Neural crest cell (in vitro differentiated cells): ENCODE measurements around the gene INTS6. TPM values are rescaled to one million over a fixed set of nuclear protein-coding genes. Genes with fewer than 3 reads are reported as not detected.

Experiments used
- DNase-seq: peaks from one replicate; pipeline ENCODE4 v3.0.0; 2021; ENCODE audit warnings: low read depth, mixed read lengths, low spot score
- H3K27ac Mint-ChIP-seq: one replicate; pipeline ENCODE4 v1.8.0; 2021; ENCODE audit warnings: mild to moderate bottlenecking, mixed read lengths; ENCODE audit not compliant: unreplicated experiment
- H3K27me3 Mint-ChIP-seq: 2 replicates; pipeline ENCODE4 v1.8.0; 2021; ENCODE audit warnings: low read depth, mild to moderate bottlenecking, mixed read lengths
- H3K36me3 Mint-ChIP-seq: 2 replicates; pipeline ENCODE4 v1.8.0; 2021; ENCODE audit warnings: low read depth, mild to moderate bottlenecking, mixed read lengths
- H3K4me1 Mint-ChIP-seq: 2 replicates; pipeline ENCODE4 v1.8.0; 2021; ENCODE audit warnings: mixed read lengths
- H3K4me3 Mint-ChIP-seq: one replicate; pipeline ENCODE4 v1.8.0; 2021; ENCODE audit warnings: mild to moderate bottlenecking, mixed read lengths
- H3K9me3 Mint-ChIP-seq: 2 replicates; pipeline ENCODE4 v1.8.0; 2021; ENCODE audit warnings: mixed read lengths
- total RNA-seq: library from RNA; stranded (reverse); gene quantifications from 2 replicates; pipeline ENCODE4 v1.2.1, GENCODE V29; 2021
- TF ChIP-seq, protein P1 (sequence below): fragments of 200-600 bp; sonication (generic); conservative IDR thresholded peaks from 2 replicates; pipeline ENCODE4 v1.5.0; 2021; ENCODE audit warnings: antibody characterized with exemption, mild to moderate bottlenecking

INTS6 gene
- total RNA-seq, 1 donor from 2014 or later = 38.1 TPM

DNA sequence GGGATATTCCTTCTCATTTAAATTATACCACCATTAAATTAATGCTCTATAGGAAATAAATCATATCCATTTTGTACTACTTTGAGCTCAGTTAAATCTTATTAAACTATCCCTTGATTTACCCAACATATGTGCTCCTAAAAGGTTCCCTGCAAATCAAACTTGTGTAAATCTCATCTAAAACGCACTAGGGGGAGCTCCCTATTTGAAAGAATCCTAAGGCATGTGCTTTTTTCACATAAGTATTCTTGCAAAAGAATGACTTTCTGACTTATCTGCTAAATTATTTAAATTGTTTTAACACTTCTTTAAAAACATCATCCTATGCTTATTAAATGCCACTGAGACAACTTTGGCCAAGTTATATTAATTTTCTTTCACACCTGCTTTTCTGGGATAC is 7.9 kb downstream of the INTS6 start:
- Mint-ChIP-seq H3K27me3 (no peaks in the 10 kb centered on the region), H3K36me3 (peaks cover 5% of the 10 kb centered on the region), H3K4me1 (peaks cover 16% of the 10 kb centered on the region), H3K4me3 (no peak overlapping the region), H3K27ac (no peak overlapping the region), H3K9me3 (no peaks in the 10 kb centered on the region)
- no peak for DNase-seq
- TF ChIP-seq, protein P1, sequence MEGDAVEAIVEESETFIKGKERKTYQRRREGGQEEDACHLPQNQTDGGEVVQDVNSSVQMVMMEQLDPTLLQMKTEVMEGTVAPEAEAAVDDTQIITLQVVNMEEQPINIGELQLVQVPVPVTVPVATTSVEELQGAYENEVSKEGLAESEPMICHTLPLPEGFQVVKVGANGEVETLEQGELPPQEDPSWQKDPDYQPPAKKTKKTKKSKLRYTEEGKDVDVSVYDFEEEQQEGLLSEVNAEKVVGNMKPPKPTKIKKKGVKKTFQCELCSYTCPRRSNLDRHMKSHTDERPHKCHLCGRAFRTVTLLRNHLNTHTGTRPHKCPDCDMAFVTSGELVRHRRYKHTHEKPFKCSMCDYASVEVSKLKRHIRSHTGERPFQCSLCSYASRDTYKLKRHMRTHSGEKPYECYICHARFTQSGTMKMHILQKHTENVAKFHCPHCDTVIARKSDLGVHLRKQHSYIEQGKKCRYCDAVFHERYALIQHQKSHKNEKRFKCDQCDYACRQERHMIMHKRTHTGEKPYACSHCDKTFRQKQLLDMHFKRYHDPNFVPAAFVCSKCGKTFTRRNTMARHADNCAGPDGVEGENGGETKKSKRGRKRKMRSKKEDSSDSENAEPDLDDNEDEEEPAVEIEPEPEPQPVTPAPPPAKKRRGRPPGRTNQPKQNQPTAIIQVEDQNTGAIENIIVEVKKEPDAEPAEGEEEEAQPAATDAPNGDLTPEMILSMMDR = no peak

DNA sequence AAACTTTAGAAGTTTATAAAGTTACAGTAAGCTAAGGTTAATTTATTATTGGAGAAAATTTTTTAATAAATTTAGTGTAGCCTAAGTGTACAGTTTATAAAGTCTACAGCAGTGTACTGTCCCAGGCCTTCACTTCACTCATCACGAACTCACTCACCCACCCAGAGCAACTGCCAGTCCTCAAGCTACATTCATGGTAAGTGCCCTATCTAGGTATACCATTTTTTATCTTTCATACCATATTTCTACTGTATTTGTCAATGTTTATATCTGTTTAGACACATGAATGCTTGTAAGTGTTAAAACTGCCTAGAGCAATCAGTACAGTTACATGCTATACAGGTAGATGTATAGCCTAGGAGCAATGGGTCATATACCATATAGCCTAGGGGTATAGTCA is 12.5 kb downstream of the INTS6 start:
- Mint-ChIP-seq H3K36me3 (no peaks in the 10 kb centered on the region), H3K27me3 (no peaks in the 10 kb centered on the region), H3K4me3 (no peak overlapping the region), H3K4me1 (peaks cover 12% of the 10 kb centered on the region), H3K9me3 (no peaks in the 10 kb centered on the region), H3K27ac (no peak overlapping the region)
- TF ChIP-seq, protein P1 = no peak
- no peak for DNase-seq

DNA sequence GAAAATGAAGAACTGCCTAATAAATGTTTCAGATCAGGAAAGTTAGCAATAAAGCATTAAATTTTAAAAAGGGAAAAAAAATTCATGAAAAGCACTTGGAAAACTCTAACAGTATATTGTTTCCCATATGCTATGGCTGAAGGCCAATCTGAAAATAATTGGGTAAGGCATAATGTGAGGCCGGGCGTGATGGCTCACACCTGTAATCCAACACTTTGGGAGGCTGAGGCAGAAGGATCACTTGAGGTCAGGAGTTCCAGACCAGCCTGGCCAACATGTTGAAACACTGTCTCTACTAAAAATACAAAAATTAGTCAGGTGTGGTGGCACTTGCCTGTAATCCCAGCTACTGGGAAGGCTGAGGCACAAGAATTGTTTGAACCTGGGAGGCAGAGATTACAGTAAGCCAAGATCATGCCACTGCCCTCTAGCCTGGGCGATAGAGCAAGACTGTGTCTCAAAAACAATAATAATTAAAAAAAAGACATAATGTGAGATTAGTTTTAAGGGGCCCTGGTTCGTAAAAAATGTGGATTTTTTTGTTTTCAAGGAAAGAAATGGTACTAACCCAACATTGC is 15.2 kb downstream of the INTS6 start:
- DNase-seq = no peak
- H3K9me3 Mint-ChIP-seq = no peaks in the 10 kb centered on the region
- H3K4me3 Mint-ChIP-seq = no peak overlapping the region
- H3K27ac Mint-ChIP-seq = peak overlapping the region; percentile 75
- no peaks in the 10 kb centered on the region for H3K27me3 Mint-ChIP-seq
- TF ChIP-seq, protein P1 = no peak
- no peaks in the 10 kb centered on the region for H3K36me3 Mint-ChIP-seq
- H3K4me1 Mint-ChIP-seq = peaks cover 8% of the 10 kb centered on the region

DNA sequence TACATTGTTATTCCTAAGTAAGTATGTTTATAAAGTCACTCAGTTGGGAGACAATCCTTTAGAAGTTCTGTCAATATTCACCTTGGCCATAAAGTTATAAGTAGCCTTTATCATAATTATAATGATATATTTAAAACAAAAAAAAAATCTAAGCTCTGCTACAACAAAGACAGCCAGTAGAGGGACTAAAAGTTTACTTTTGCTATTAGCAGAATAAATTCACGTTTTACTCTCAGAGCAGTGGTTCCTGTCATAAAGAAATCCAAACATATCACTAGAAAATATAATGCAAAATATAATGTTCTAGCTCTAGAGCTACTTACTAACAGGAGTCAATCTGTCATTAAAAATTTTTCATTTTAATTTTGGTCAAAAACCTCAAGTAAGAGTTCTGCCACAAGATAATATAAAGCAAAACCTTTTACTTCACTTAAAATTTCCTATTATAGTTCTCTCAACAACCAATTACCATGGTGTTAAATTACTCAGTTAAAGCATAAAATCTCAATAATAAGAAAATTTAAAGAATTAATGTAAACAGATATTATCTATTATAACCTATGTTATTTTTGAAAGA is 17.7 kb downstream of the INTS6 start:
- Mint-ChIP-seq H3K27me3 (no peaks in the 10 kb centered on the region), H3K36me3 (peaks cover 4% of the 10 kb centered on the region), H3K9me3 (no peaks in the 10 kb centered on the region), H3K4me1 (peaks cover 5% of the 10 kb centered on the region), H3K4me3 (no peak overlapping the region), H3K27ac (no peak overlapping the region)
- no peak for DNase-seq
- TF ChIP-seq, protein P1 = peak; percentile 78

DNA sequence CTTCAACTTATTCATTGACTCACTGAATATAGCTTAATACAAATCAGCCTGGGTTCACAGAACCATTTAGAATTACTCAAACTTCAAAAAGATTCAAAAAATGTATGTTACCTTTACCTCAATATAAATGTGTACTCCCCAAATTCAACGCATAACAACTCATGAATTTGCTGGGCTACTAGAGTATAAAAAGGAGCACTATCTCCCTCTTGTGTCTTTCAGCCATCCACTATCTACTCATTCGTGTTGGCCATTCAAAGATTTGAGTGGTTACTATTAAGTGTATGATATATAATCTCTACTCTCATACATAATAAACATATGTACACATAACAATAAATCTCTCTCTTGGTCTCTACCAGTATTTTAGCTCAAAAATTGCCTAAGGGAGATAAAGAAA is 20.3 kb downstream of the INTS6 start:
- Mint-ChIP-seq H3K4me1 (no peaks in the 10 kb centered on the region), H3K4me3 (no peak overlapping the region), H3K27me3 (no peaks in the 10 kb centered on the region), H3K9me3 (no peaks in the 10 kb centered on the region), H3K27ac (no peak overlapping the region), H3K36me3 (peaks cover 9% of the 10 kb centered on the region)
- DNase-seq = no peak
- TF ChIP-seq, protein P1 = no peak
